ENCODE results near the gene PDE1C.
"Not testable (repeated sequence)": the region's sequence is repeated elsewhere in the genome, so short reads cannot be mapped to it uniquely, and the experiment has no call there.

Gene PDE1C

GRCh38 chr7:32044739-32045138, 25.5 kb downstream of the PDE1C start:
- no peak for DNase-seq (ENCODE audit: low read depth, low spot score)

GRCh38 chr7:32043688-32044087, 26.5 kb downstream of the PDE1C start:
- DNase-seq (ENCODE audit: low read depth, low spot score): peak; percentile 70

GRCh38 chr7:32042900-32043299, 27.3 kb downstream of the PDE1C start:
- no peak for DNase-seq (ENCODE audit: low read depth, low spot score)

GRCh38 chr7:32039000-32039756, 31.0 kb downstream of the PDE1C start:
- DNase-seq (ENCODE audit: low read depth, low spot score): no peak

GRCh38 chr7:32037650-32038198, 32.5 kb downstream of the PDE1C start:
- no peak for DNase-seq (ENCODE audit: low read depth, low spot score)

GRCh38 chr7:32036557-32036956, 33.6 kb downstream of the PDE1C start:
- DNase-seq (ENCODE audit: low read depth, low spot score): peak; percentile 55

GRCh38 chr7:32034052-32034451, 36.2 kb downstream of the PDE1C start:
- DNase-seq (ENCODE audit: low read depth, low spot score): no peak

- DNase-seq (ENCODE audit: low read depth, low spot score): no peak
Measured at GRCh38 chr7:32033006-32033405, 37.2 kb downstream of the PDE1C start.

- DNase-seq (ENCODE audit: low read depth, low spot score): no peak
Measured at GRCh38 chr7:32032211-32032610, 38.0 kb downstream of the PDE1C start.

- DNase-seq (ENCODE audit: low read depth, low spot score): no peak
Measured at GRCh38 chr7:32030904-32031692, 39.1 kb downstream of the PDE1C start.

GRCh38 chr7:32026083-32026425, 44.2 kb downstream of the PDE1C start:
- peak; percentile 73 for DNase-seq (ENCODE audit: low read depth, low spot score)

GRCh38 chr7:32025381-32026082, 44.7 kb downstream of the PDE1C start:
- no peak for DNase-seq (ENCODE audit: low read depth, low spot score)

GRCh38 chr7:32023376-32023775, 46.8 kb downstream of the PDE1C start:
- no peak for DNase-seq (ENCODE audit: low read depth, low spot score)

- no peak for DNase-seq (ENCODE audit: low read depth, low spot score)
Measured at GRCh38 chr7:32022966-32023365, 47.2 kb downstream of the PDE1C start.

- DNase-seq (ENCODE audit: low read depth, low spot score): no peak
Measured at GRCh38 chr7:32020551-32021159, 49.6 kb downstream of the PDE1C start.

- DNase-seq (ENCODE audit: low read depth, low spot score): peak; percentile 49
Measured at GRCh38 chr7:32018845-32019578, 51.2 kb downstream of the PDE1C start.

GRCh38 chr7:32015133-32015532, 55.1 kb downstream of the PDE1C start:
- no peak for DNase-seq (ENCODE audit: low read depth, low spot score)

- not testable (repeated sequence) for DNase-seq (ENCODE audit: low read depth, low spot score)
Measured at GRCh38 chr7:32013471-32013870, 56.7 kb downstream of the PDE1C start.

GRCh38 chr7:32005577-32005976, 64.6 kb downstream of the PDE1C start:
- no peak for DNase-seq (ENCODE audit: low read depth, low spot score)

GRCh38 chr7:32001948-32002347, 68.3 kb downstream of the PDE1C start:
- no peak for DNase-seq (ENCODE audit: low read depth, low spot score)

GRCh38 chr7:31997423-31997822, 72.8 kb downstream of the PDE1C start:
- no peak for DNase-seq (ENCODE audit: low read depth, low spot score)
